ENCODE measurements around the gene FGF3.
A peak's percentile ranks its signal among the peaks of the same experiment; 100 is the strongest.

DNA sequence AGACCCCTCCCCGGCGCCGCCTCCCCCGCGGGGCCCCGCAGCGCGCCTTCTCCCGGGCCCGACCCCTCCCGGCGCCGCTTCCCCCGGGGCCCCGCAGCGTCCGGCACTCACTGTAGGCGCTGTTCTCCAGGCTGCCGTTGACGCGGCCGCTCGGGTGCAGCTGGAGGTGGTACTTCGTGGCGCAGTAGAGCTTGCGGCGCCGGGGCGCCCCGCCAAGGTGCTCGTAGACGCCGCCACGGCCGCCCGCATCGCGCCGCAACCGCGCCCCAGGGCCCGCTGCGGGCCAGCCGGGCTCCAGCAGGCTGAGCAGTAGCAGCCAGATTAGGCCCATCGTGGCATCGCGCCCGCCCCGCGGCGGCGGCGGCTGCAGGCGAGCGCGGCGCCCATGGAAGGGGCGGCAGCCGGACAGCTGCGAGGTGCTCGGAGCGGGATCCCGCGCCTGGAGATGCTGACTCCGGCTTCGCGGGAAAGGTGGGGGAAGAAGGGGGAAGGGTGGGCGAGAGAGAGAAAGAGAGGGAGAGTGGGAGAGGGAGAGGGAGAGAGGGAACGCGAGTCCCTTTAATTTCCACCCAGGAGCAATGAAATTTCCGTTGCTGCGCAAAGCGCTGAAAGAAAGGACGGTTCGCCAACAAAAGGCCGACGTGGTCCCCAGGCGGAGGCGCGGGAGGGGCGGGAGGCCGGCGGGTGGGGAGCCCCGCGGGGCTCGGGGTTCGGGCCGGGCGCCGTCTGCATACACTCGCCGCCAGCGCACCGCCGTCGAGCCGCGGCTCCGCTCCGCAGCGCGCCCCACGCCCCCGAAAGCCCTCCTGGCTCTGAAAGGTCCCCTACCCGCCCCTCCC lies at the start of gene FGF3:
- TF ChIP-seq, protein P1, sequence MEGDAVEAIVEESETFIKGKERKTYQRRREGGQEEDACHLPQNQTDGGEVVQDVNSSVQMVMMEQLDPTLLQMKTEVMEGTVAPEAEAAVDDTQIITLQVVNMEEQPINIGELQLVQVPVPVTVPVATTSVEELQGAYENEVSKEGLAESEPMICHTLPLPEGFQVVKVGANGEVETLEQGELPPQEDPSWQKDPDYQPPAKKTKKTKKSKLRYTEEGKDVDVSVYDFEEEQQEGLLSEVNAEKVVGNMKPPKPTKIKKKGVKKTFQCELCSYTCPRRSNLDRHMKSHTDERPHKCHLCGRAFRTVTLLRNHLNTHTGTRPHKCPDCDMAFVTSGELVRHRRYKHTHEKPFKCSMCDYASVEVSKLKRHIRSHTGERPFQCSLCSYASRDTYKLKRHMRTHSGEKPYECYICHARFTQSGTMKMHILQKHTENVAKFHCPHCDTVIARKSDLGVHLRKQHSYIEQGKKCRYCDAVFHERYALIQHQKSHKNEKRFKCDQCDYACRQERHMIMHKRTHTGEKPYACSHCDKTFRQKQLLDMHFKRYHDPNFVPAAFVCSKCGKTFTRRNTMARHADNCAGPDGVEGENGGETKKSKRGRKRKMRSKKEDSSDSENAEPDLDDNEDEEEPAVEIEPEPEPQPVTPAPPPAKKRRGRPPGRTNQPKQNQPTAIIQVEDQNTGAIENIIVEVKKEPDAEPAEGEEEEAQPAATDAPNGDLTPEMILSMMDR (IDR thresholded peaks at IDR 0.05; ENCODE audit: insufficient read depth, low read depth, low read length) = no peak
- peak; percentile 68 for TF ChIP-seq EZH2 (IDR thresholded peaks at IDR 0.05; ENCODE audit: insufficient read depth, low read length)

Data from astrocyte (in vitro differentiated cells and primary cell).